H1 (cell line): ENCODE data around the gene SLMAP. TPM values are rescaled to one million over a fixed set of nuclear protein-coding genes. Genes with fewer than 3 reads are reported as not detected.

ENCODE experiments used
- CTCF ChIA-PET: fragments of 300-600 bp; sonication (Branson Sonifier 250); formaldehyde crosslinking; loops from one replicate; lab custom pipeline; 2021; ENCODE audit not compliant: partially characterized antibody; lab: Charles Lee
- POLR2A ChIA-PET: fragments of 300-600 bp; sonication (Branson Sonifier 250); formaldehyde crosslinking; loops from one replicate; lab custom pipeline; 2021; ENCODE audit warnings: inconsistent platforms; ENCODE audit not compliant: partially characterized antibody; lab: Charles Lee
- DNase-seq, 2 experiments: peaks; one replicate each; pipeline versions ENCODE4 v3.0.0 to v3.0.0-alpha.2; 2010 to 2022; ENCODE audit warnings: low spot score in 2 of 2, low read depth in 1 of 2, mixed read lengths in 1 of 2
- FAIRE-seq: peaks from 2 replicates; lab custom pipeline; 2011; peaks lifted over from hg19 to GRCh38; lab: Jason Lieb, UNC
- H2AFZ ChIP-seq: 2 replicates; pipeline ENCODE4 v1.8.1; 2012; ENCODE audit warnings: low read length, inconsistent platforms
- H2AK5ac ChIP-seq: 2 replicates; pipeline ENCODE4 v1.6.1; 2013; ENCODE audit warnings: low read depth, low read length
- H2BK120ac ChIP-seq: replicated peaks from 2 replicates; pipeline ENCODE3; 2013; ENCODE audit warnings: low read depth, low read length, inconsistent platforms
- H2BK12ac ChIP-seq: 2 replicates; pipeline ENCODE4 v1.6.1; 2013; ENCODE audit warnings: low read depth, low read length
- H2BK15ac ChIP-seq: 2 replicates; pipeline ENCODE4 v1.6.1; 2013; ENCODE audit warnings: low read length
- H2BK20ac ChIP-seq: 2 replicates; pipeline ENCODE4 v1.6.1; 2013; ENCODE audit warnings: low read length
- H2BK5ac ChIP-seq: 2 replicates; pipeline ENCODE4 v1.6.1; 2013; ENCODE audit warnings: low read depth, low read length
- H3K14ac ChIP-seq: 2 replicates; pipeline ENCODE4 v1.6.1; 2013; ENCODE audit warnings: inconsistent platforms; ENCODE audit not compliant: insufficient read length
- H3K18ac ChIP-seq: 2 replicates; pipeline ENCODE4 v1.6.1; 2013; ENCODE audit warnings: low read length; ENCODE audit errors: extremely low read depth
- H3K23ac ChIP-seq: 2 replicates; pipeline ENCODE4 v1.6.1; 2013; ENCODE audit warnings: inconsistent platforms; ENCODE audit not compliant: insufficient read length
- H3K23me2 ChIP-seq: 2 replicates; pipeline ENCODE4 v1.6.1; 2013; ENCODE audit warnings: low read depth, low read length
- H3K27ac ChIP-seq: 2 replicates; pipeline ENCODE4 v1.6.1; 2011; ENCODE audit warnings: low read depth, low read length, inconsistent platforms
- H3K27me3 ChIP-seq, 4 experiments: replicated peaks in 1 of 4; 1 replicate in 1 of 4; 2 replicates in 3 of 4; pipeline versions ENCODE4 v1.6.1 to v1.8.1; 2011 to 2013; ENCODE audit warnings: low read length in 3 of 4, mild to moderate bottlenecking in 3 of 4, inconsistent platforms in 2 of 4, mixed read lengths in 2 of 4, moderate library complexity in 1 of 4; ENCODE audit not compliant: control insufficient read depth in 3 of 4, insufficient read depth in 3 of 4; ENCODE audit errors: extremely low read depth in 1 of 4
- H3K36me3 ChIP-seq, 4 experiments: 2 replicates each; pipeline versions ENCODE4 v1.6.1 to v1.8.1; 2011 to 2013; ENCODE audit warnings: mild to moderate bottlenecking in 4 of 4, low read length in 3 of 4, moderate library complexity in 2 of 4, control low read depth in 1 of 4, inconsistent platforms in 1 of 4; ENCODE audit not compliant: insufficient read depth in 4 of 4, control insufficient read depth in 2 of 4
- H3K4ac ChIP-seq: replicated peaks from 2 replicates; pipeline ENCODE3; 2013; ENCODE audit warnings: low read length, low read depth, mixed read lengths, inconsistent platforms; ENCODE audit not compliant: insufficient read length
- H3K4me1 ChIP-seq, 4 experiments: replicated peaks in 1 of 4; 1 replicate in 1 of 4; 2 replicates in 3 of 4; pipeline versions ENCODE4 v1.6.1 to v1.8.1; 2011 to 2013; ENCODE audit warnings: low read length in 3 of 4, inconsistent platforms in 2 of 4, mixed read lengths in 1 of 4; ENCODE audit not compliant: insufficient read depth in 4 of 4, control insufficient read depth in 3 of 4
- H3K4me2 ChIP-seq, 2 experiments: 2 replicates each; pipeline versions ENCODE4 v1.6.1 to v1.8.1; 2011 to 2013; ENCODE audit warnings: low read depth in 2 of 2, low read length in 2 of 2, control low read depth in 1 of 2, inconsistent platforms in 1 of 2, mild to moderate bottlenecking in 1 of 2; ENCODE audit not compliant: insufficient read depth in 1 of 2
- H3K4me3 ChIP-seq, 4 experiments: fragments of 200-600, 300-600 bp in 1 of 4; sonication (generic), shearing (Covaris generic), sonication (Bioruptor Twin) in 1 of 4; 2 replicates each; pipeline versions ENCODE4 v1.5.1 to v1.8.1; 2011 to 2016; ENCODE audit warnings: low read length in 4 of 4, low read depth in 3 of 4, control low read depth in 2 of 4, inconsistent platforms in 2 of 4, mild to moderate bottlenecking in 2 of 4, mixed read lengths in 1 of 4, moderate library complexity in 1 of 4; ENCODE audit not compliant: insufficient read depth in 2 of 4; ENCODE audit errors: extremely low read depth in 1 of 4
- H3K56ac ChIP-seq: replicated peaks from 2 replicates; pipeline ENCODE3; 2013; ENCODE audit warnings: low read depth, mild to moderate bottlenecking, mixed read lengths, low read length, inconsistent platforms; ENCODE audit not compliant: insufficient read length
- H3K79me1 ChIP-seq: 2 replicates; pipeline ENCODE4 v1.6.1; 2013; ENCODE audit warnings: low read depth, low read length, control low read depth
- H3K79me2 ChIP-seq, 2 experiments: 2 replicates each; pipeline versions ENCODE4 v1.6.1 to v1.8.1; 2012 to 2013; ENCODE audit warnings: low read length in 2 of 2, mild to moderate bottlenecking in 2 of 2, inconsistent platforms in 1 of 2; ENCODE audit not compliant: insufficient read depth in 2 of 2, control insufficient read depth in 1 of 2
- H3K9ac ChIP-seq, 4 experiments: replicated peaks in 1 of 4; 1 replicate in 1 of 4; 2 replicates in 3 of 4; pipeline versions ENCODE4 v1.6.1 to v1.8.1; 2011 to 2013; ENCODE audit warnings: low read depth in 3 of 4, low read length in 3 of 4, control low read depth in 2 of 4, mild to moderate bottlenecking in 2 of 4, moderate library complexity in 2 of 4, inconsistent platforms in 1 of 4; ENCODE audit errors: extremely low read depth in 1 of 4
- H3K9me3 ChIP-seq, 2 experiments: 2 replicates each; pipeline versions ENCODE4 v1.6.1 to v1.8.1; 2012 to 2013; ENCODE audit warnings: mild to moderate bottlenecking in 2 of 2, moderate library complexity in 2 of 2, control low read depth in 1 of 2, inconsistent platforms in 1 of 2, low read depth in 1 of 2, low read length in 1 of 2, mixed read lengths in 1 of 2; ENCODE audit not compliant: insufficient read depth in 2 of 2
- H4K20me1 ChIP-seq, 2 experiments: replicated peaks in 1 of 2; 2 replicates each; pipeline versions ENCODE3 to v1.8.1; 2011 to 2013; ENCODE audit warnings: inconsistent platforms in 2 of 2, low read length in 2 of 2, mild to moderate bottlenecking in 1 of 2; ENCODE audit not compliant: insufficient read depth in 2 of 2, control insufficient read depth in 1 of 2
- H4K5ac ChIP-seq: 2 replicates; pipeline ENCODE4 v1.6.1; 2013; ENCODE audit warnings: low read length, low read depth, mixed read lengths, inconsistent platforms; ENCODE audit not compliant: insufficient read length
- H4K8ac ChIP-seq: 2 replicates; pipeline ENCODE4 v1.8.0; 2013; ENCODE audit warnings: mild to moderate bottlenecking, moderate library complexity, low read length, inconsistent platforms; ENCODE audit not compliant: insufficient read depth; ENCODE audit errors: extremely low read depth
- H4K91ac ChIP-seq: replicated peaks from 2 replicates; pipeline ENCODE3; 2013; ENCODE audit warnings: low read length, mixed read lengths, inconsistent platforms; ENCODE audit not compliant: insufficient read length
- ASH2L ChIP-seq: fragments of 200-600, 300-600 bp; sonication (generic); IDR thresholded peaks from one replicate; pipeline ENCODE4 v1.7.1; 2017; ENCODE audit warnings: low read length
- CBX8 ChIP-seq: fragments of 300-800, 300-1000 bp; sonication (generic); IDR thresholded peaks from 2 replicates; pipeline ENCODE4 v1.7.1; 2016; ENCODE audit warnings: low read depth, low read length, borderline replicate concordance
- EGR1 ChIP-seq: IDR thresholded peaks from 2 replicates; pipeline ENCODE4 v1.6.1; 2011; ENCODE audit warnings: low read depth, low read length, borderline replicate concordance
- EP300 ChIP-seq, 2 experiments: IDR thresholded peaks; 1 replicate in 1 of 2; 2 replicates in 1 of 2; pipeline ENCODE4 v1.6.1; 2011 to 2012; ENCODE audit warnings: low read depth in 2 of 2, low read length in 2 of 2, mild to moderate bottlenecking in 2 of 2, borderline replicate concordance in 1 of 2, inconsistent platforms in 1 of 2, moderate library complexity in 1 of 2
- GTF2F1 ChIP-seq: IDR thresholded peaks from 2 replicates; pipeline ENCODE4 v1.6.1; 2012; ENCODE audit warnings: low read depth, low read length, improper control_type of control experiment, borderline replicate concordance
- HDAC6 ChIP-seq: IDR thresholded peaks from one replicate; pipeline ENCODE4 v1.7.1; 2012; ENCODE audit warnings: low read depth, mild to moderate bottlenecking, inconsistent platforms, low read length, moderate library complexity
- JUND ChIP-seq: IDR thresholded peaks from 2 replicates; pipeline ENCODE4 v1.6.1; 2011; ENCODE audit warnings: mild to moderate bottlenecking, improper control_type of control experiment, low read length
- KDM1A ChIP-seq: fragments of 200-600, 300-600 bp; sonication (generic); IDR thresholded peaks from 2 replicates; pipeline ENCODE4 v1.7.1; 2016; ENCODE audit warnings: mild to moderate bottlenecking, low read length, borderline replicate concordance
- PHF8 ChIP-seq: fragments of 200-600 bp; sonication (generic); conservative IDR thresholded peaks from 2 replicates; pipeline ENCODE4 v1.7.1; 2012; ENCODE audit warnings: low read depth, mild to moderate bottlenecking, inconsistent platforms, low read length, moderate library complexity
- RFX5 ChIP-seq: IDR thresholded peaks from 2 replicates; pipeline ENCODE4 v1.6.1; 2011; ENCODE audit warnings: low read depth, low read length, improper control_type of control experiment, borderline replicate concordance
- SIX5 ChIP-seq: IDR thresholded peaks from 2 replicates; pipeline ENCODE4 v1.6.1; 2011; ENCODE audit warnings: mild to moderate bottlenecking, low read depth, low read length
- SP2 ChIP-seq: IDR thresholded peaks from 2 replicates; pipeline ENCODE4 v1.6.1; 2012; ENCODE audit warnings: mild to moderate bottlenecking, low read length, inconsistent platforms
- SUZ12 ChIP-seq: fragments of 200-600 bp; sonication (generic); IDR thresholded peaks from 2 replicates; pipeline ENCODE4 v1.6.1; 2012; ENCODE audit warnings: mild to moderate bottlenecking, inconsistent platforms, low read length, moderate library complexity, mixed read lengths
- TEAD4 ChIP-seq: IDR thresholded peaks from 2 replicates; pipeline ENCODE4 v1.6.1; 2012; ENCODE audit warnings: low read depth, low read length, inconsistent platforms, mixed read lengths
- ZNF274 ChIP-seq: IDR thresholded peaks from 2 replicates; pipeline ENCODE4 v1.7.0; 2012; ENCODE audit warnings: low read length, borderline replicate concordance; ENCODE audit errors: extremely low read depth
- WGBS, 2 experiments: shearing (Covaris generic) in 1 of 2; methylation state at CpG; one replicate each; pipeline versions ENCODE4 v1.1.6 to v1.1.7; 2013 to 2015; ENCODE audit warnings: low lambda C conversion rate in 2 of 2, mixed read lengths in 2 of 2, inconsistent platforms in 1 of 2, low coverage in 1 of 2, missing lambda C conversion rate in 1 of 2; ENCODE audit not compliant: insufficient replicate concordance in 2 of 2, insufficient coverage in 1 of 2, insufficient read length in 1 of 2; ENCODE audit errors: extremely low coverage in 1 of 2, missing lambda C conversion rate in 1 of 2; 5-methylcytosine and 5-hydroxymethylcytosine counted together
- polyA plus RNA-seq, 7 experiments: library from polyadenylated mRNA; depleted of rRNA in 3 of 7; stranded (reverse) in 5 of 7; unstranded in 2 of 7; fragments of >200 nt in 5 of 7; fragments of 200-250 nt in 2 of 7; gene quantifications; 1 replicate in 5 of 7; 2 replicates in 1 of 7; 4 replicates in 1 of 7; pipeline versions ENCODE4 v1.2.1 to v1.2.3, GENCODE V29; 2011 to 2013; ENCODE audit warnings: missing spikeins in 2 of 7, mixed read lengths in 2 of 7
- total RNA-seq: library from RNA; stranded (reverse); fragmentation: NEBNext Ultra II Directional; extraction: Animal tissue kit (Norgen Biotek cat#: 25700); gene quantifications from 2 replicates; pipeline ENCODE4 v1.2.1, GENCODE V29; 2021

Gene SLMAP
- total and polyA plus RNA-seq, 2 of the 8 experiments (the other 6 are each of a cell fraction or from before 2014, with no cell fraction given), result 13.6 to 70.4 TPM

GRCh38 chr3:57793737-57794187, 37.7 kb downstream of the SLMAP start:
- CTCF ChIA-PET, result interaction anchor here (0.6 to 1.7 kb wide), 3 partner anchors 10 to 181 kb away, joined by 3 to 4 read pairs (median 3); no protein-coding TSS in a partner anchor

More at GRCh38 chr3:57793737-57794187, 37.7 kb downstream of the SLMAP start:
- H3K23ac ChIP-seq, result no peak overlapping the region
- H3K9me3 ChIP-seq, result no peaks in the 10 kb centered on the region
- peaks cover 0 to 82% of the 10 kb centered on the region in 2 experiments; a peak in 3 of 4 replicates for H3K79me2 ChIP-seq
- POLR2A ChIA-PET, result no interaction called here
- H3K27ac ChIP-seq, result no peak overlapping the region
- WGBS, 2 experiments, result 93% methylated on average over 4 of the region's 4 CpGs; no CpG with 5 or more reads in 1 of the 2 experiments
- H2AFZ ChIP-seq, result no peak overlapping the region
- no peak overlapping the region for H4K91ac ChIP-seq
- no peak overlapping the region for H3K14ac ChIP-seq
- H3K4me3 ChIP-seq, result no peak overlapping the region
- no peak for TF ChIP-seq CBX8
- TF ChIP-seq TEAD4, result no peak
- no peak for TF ChIP-seq SUZ12
- no peak for TF ChIP-seq PHF8
- TF ChIP-seq SIX5, result no peak
- TF ChIP-seq ASH2L, result no peak
- no peak for TF ChIP-seq ZNF274
- TF ChIP-seq EP300 (IDR thresholded peaks at IDR 0.05; ENCODE audit: borderline replicate concordance in 1 of 2, low read depth in 2 of 2, low read length in 2 of 2), result no peak
- no peak for TF ChIP-seq SP2
- no peak for TF ChIP-seq RFX5
- no peak for TF ChIP-seq HDAC6
- TF ChIP-seq JUND, result no peak
- TF ChIP-seq EGR1, result no peak
- no peak for TF ChIP-seq GTF2F1
- no peak for TF ChIP-seq KDM1A
- H4K20me1 ChIP-seq, result peaks cover 0 to 3% of the 10 kb centered on the region in 2 experiments
- no peak overlapping the region for H4K5ac ChIP-seq
- H3K18ac ChIP-seq, result no peak overlapping the region
- no peaks in the 10 kb centered on the region; a peak in 1 of 7 replicates for H3K4me1 ChIP-seq
- H2BK20ac ChIP-seq, result no peak overlapping the region
- no peak for FAIRE-seq
- H4K8ac ChIP-seq, result no peak overlapping the region
- no peak overlapping the region for H2BK15ac ChIP-seq
- no peak overlapping the region for H3K56ac ChIP-seq
- no peak overlapping the region for H2AK5ac ChIP-seq
- no peak overlapping the region for H2BK5ac ChIP-seq
- H2BK120ac ChIP-seq, result no peak overlapping the region
- peaks cover 5% of the 10 kb centered on the region; the same call in 1 of the 2 replicates for H3K79me1 ChIP-seq
- no peak overlapping the region for H3K4me2 ChIP-seq
- H3K27me3 ChIP-seq, result no peaks in the 10 kb centered on the region
- no peak for DNase-seq
- no peak overlapping the region for H2BK12ac ChIP-seq
- no peaks in the 10 kb centered on the region for H3K23me2 ChIP-seq
- no peaks in the 10 kb centered on the region for H3K36me3 ChIP-seq
- H3K4ac ChIP-seq, result no peak overlapping the region
- no peak overlapping the region for H3K9ac ChIP-seq
